SK-N-DZ (cell line): ENCODE measurements around the gene PLEKHA7.
"Not testable (repeated sequence)": the region's sequence is repeated elsewhere in the genome, so short reads cannot be mapped to it uniquely, and the experiment has no call there.

Experiments
- DNase-seq: peaks from one replicate; pipeline ENCODE4 v3.0.0-alpha.2; 2015; ENCODE audit warnings: low spot score

PLEKHA7 gene

GRCh38 chr11:17008099-17008498 is 6.1 kb downstream of the PLEKHA7 start:
- no peak for DNase-seq

GRCh38 chr11:17005646-17006045 is 8.6 kb downstream of the PLEKHA7 start:
- DNase-seq: no peak

GRCh38 chr11:17004486-17005148 is 9.6 kb downstream of the PLEKHA7 start:
- DNase-seq: no peak

- DNase-seq: no peak
Observed at GRCh38 chr11:17003426-17003825, 10.8 kb downstream of the PLEKHA7 start.

GRCh38 chr11:17002543-17002942 is 11.7 kb downstream of the PLEKHA7 start:
- no peak for DNase-seq

- DNase-seq: no peak
Observed at GRCh38 chr11:17001806-17002205, 12.4 kb downstream of the PLEKHA7 start.

- no peak for DNase-seq
Observed at GRCh38 chr11:17000987-17001386, 13.2 kb downstream of the PLEKHA7 start.

- not testable (repeated sequence) for DNase-seq
Observed at GRCh38 chr11:17000253-17000652, 14.0 kb downstream of the PLEKHA7 start.

- no peak for DNase-seq
Observed at GRCh38 chr11:16999116-16999515, 15.1 kb downstream of the PLEKHA7 start.

GRCh38 chr11:16997624-16998023 is 16.6 kb downstream of the PLEKHA7 start:
- no peak for DNase-seq

GRCh38 chr11:16993495-16993894 is 20.7 kb downstream of the PLEKHA7 start:
- no peak for DNase-seq

- no peak for DNase-seq
Observed at GRCh38 chr11:16992846-16993245, 21.4 kb downstream of the PLEKHA7 start.

GRCh38 chr11:16989554-16989953 is 24.7 kb downstream of the PLEKHA7 start:
- DNase-seq: no peak

- no peak for DNase-seq
Observed at GRCh38 chr11:16987205-16987568, 27.0 kb downstream of the PLEKHA7 start.

- DNase-seq: no peak
Observed at GRCh38 chr11:16986434-16987204, 27.6 kb downstream of the PLEKHA7 start.

GRCh38 chr11:16985297-16985696 is 28.9 kb downstream of the PLEKHA7 start:
- DNase-seq: no peak

GRCh38 chr11:16984229-16984628 is 30.0 kb downstream of the PLEKHA7 start:
- DNase-seq: no peak

- DNase-seq: no peak
Observed at GRCh38 chr11:16982809-16983208, 31.4 kb downstream of the PLEKHA7 start.

- DNase-seq: no peak
Observed at GRCh38 chr11:16982256-16982671, 31.9 kb downstream of the PLEKHA7 start.

GRCh38 chr11:16981651-16982194 is 32.5 kb downstream of the PLEKHA7 start:
- no peak for DNase-seq

- DNase-seq: no peak
Observed at GRCh38 chr11:16979703-16980622, 34.3 kb downstream of the PLEKHA7 start.

GRCh38 chr11:16977994-16978315 is 36.3 kb downstream of the PLEKHA7 start:
- no peak for DNase-seq
